GM18861 (cell line): ENCODE results near the gene LRRC75A.

Source experiments
- ATAC-seq: cut with Tn5 transposase; IDR thresholded peaks from one replicate; pipeline ENCODE4 v1.9.1; 2021; ENCODE audit not compliant: unreplicated experiment

LRRC75A gene

DNA sequence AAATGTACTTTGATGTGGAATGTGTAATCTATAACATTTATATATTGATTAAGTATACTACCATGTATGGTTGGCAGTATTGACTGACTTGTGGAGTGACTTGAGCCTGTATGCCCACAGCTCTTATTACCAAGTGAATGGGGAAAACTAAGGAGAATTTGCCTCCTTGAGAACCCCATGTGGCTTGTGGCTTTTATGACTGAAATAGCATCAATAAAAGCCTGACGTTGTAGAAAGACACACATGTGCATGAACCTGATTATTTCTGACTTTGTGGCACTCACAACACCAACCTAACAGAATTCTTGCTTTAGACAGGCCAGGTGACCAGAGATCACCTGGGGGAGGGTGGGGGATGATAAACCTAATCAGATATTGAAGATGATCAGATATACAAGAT lies 2.1 kb upstream of the LRRC75A start:
- no peak for ATAC-seq

DNA sequence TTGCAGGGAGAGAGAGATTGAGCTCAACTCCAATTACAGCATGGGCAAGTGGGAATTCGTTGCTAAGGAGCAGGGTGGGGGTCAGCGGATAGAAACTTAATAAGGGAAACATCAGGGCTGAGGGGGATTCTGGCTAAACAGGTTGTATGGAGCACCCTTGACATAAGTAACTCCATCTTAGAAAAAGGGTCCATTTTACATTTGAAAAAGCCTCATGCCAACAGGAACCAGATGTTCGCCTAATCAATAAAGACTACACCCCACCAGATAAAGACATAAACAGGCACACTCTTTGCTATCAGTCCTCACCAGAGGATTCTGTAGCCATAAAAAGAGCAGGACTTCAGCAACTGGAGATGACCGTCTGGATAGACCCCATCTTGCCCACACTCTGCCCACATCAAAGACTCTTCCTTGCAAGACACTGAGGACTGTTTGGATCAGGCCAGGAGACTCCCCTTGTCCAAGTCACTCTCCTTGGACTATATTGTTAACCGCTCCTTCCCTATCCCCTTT lies 1.6 kb upstream of the LRRC75A start:
- ATAC-seq = no peak

DNA sequence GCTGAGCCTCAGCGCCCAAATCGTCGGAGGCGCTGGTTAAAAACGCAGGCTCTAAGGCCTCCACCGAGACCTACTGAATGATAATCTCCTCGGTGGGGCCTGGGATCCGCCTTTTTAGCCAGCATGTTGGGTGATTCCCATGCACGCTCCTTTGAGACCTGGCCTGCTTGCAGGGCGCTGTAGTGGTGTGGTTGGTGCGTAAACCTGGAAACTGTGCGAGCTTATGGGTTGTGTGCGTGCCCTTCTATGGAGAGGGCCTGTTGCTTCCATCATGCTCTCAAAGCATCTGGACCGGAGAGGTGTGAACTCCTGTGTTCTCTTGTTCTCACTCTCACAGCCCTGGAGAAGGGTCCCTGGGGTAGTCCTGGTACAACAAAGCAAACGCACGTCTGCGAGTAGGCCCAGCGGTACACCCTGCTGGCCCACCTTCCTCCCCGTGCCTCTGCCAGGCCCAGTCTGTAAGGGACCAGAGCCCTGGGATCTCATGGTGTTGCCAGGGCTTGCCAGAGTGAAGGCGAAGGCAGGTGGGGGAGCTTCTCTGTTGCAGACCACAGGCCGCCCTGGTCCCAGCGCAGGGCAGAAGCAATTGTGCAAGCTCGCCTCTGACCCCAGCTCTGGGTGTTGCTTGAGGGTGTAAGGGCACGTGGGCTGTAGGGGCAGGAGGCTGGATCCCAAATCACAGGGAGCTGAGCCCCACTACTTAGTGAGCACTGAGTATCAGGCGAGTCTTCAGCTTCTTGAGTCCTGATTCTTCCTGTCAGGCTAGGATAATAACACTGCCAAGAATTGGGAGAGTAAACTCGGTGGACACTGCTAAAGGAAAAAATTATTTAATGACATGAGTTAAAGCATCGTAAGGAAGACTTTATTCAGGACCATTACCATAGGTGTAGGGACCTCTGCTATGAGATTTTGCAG lies 879 bp upstream of the LRRC75A start:
- ATAC-seq = no peak

DNA sequence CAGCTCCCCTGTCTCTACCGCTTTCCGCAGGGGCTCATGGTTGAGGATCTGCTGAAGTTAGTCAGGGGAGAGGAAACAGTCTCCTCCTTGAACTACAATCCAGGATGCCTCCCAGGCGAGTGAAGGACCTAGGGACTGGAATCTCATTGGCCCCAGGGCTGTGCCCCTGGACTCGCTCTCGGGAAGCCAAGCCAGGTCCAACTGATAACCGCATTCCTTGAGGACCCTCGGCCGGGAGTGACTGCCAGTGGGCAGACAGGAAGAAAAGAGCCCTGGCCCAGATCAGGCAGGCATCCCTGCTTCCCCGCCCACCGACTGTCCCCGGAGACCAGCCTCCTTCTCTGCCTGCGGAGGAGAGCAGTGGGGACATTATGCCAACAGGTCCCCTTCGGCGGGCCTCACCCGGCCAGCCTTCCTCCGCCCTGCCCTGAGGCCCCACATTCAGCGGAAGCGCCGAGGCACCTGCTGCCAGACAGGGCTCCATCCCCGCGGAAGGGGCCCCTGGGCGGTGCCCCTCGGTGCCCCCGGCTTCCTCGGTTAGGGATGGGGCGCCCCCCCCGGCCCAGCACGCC lies 776 bp downstream of the LRRC75A start:
- no peak for ATAC-seq

DNA sequence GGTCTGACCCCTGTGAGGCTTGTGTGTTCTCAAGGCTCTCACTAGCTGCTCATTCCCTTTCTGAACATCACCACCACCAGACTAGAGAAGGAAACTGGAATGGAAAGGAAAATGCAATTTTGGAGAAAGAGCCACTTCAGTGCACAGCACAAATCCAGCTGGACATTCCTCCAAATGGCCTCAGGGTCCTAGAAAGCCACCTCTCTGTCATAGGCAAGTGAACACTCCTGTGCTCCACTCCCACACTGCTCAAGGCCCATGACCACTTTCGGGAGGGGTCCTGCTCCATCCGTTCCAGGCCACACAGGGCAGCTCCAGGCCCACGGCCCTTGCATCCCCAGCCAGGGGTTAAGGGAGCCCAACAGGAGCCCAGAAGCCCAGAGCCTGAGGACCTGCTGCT lies 2.6 kb downstream of the LRRC75A start:
- ATAC-seq = no peak

DNA sequence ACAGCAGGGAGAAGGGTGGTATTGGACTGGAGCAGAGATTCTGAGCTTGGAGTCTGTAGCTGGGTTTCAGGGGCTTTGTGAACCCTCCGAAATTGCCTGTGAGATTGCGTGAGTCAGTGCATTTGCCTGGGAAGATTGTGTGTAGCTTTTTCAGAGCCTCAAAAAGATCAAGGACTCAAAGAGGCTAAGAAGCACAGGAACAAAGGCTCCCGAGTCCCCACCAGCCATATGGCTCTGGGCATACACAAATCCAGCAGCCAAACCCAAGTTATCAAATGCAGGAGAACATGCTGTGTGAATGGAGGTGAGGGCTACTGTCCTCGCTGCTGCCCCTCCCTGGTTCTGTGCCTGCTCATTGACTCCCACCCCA lies 3.0 kb downstream of the LRRC75A start:
- no peak for ATAC-seq

DNA sequence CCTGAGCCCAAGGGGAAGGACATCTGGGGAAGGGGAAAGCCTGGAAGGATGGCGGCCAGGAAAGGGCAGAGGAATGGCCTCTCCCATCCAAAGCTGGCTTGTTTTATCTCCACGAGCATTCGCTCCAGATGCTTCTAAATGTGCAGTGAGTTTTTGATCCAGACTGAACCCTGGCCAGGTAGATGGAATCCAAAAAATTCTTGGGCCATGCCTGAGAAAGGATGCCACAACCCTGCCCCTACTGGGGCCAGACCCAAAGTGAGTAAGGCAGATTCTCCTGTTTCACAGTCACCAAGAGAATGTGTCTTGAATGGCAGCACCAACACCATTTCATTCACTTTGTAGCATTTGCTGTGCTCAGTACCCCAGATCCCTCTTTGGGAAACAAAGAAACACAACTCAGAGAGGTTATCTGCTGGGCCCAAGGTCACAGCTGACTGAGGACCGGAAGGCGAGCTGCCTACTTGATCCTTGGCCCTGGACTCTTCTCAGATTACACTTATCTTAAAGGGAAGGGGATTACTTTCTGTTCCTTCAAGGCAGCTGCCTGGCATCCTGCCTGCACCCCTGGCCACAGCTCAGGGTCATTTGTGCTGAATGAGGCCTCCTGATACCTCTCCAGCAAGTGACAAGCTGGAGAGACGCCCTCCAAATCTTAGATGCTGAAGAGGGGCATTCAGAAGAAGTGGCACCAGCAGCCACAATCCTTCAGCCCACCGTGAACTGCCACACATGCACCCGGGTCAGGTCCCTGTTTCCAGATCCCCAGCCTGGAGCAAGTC lies 3.6 kb downstream of the LRRC75A start:
- no peak for ATAC-seq

DNA sequence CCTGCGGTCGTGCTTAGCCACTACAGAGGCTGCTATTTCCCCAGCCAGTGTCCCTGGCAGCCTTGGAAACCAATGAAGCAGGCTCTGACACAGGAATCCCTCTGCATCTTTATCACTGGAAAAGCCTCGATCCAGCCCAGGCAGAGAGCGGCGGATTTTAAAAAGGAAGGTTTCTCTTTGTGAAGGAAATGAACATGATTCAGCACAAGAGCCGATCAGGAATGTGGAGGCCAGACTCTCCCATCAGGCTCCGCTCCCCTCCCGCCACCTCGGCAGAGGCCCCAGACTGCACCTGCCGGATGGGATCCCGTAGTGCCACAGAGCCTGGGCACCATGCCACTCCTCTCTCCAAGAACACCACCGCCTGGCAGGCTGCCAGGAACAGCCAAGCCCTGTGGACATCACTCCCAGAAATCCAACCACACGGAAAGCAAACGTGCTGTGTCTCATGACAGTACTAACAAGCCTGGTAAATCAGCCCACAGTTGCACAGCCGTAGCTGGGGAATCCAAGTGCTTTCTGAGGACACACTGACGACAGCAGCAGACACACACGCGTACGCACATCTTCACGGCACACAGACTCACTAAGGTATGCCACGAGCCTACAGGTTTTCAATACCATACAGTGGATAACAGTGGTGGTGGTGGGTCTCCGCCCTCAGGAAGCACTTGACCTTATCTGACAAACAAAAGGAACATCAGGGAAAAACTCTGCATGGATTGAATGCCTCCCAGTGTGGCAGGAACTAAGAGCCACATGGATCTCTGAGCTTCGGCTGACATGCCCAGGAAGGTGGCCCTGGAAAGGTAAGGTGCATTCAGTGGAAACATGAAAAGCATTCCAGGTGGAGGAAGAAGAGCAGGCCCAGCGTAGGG lies 5.4 kb downstream of the LRRC75A start:
- ATAC-seq = no peak

DNA sequence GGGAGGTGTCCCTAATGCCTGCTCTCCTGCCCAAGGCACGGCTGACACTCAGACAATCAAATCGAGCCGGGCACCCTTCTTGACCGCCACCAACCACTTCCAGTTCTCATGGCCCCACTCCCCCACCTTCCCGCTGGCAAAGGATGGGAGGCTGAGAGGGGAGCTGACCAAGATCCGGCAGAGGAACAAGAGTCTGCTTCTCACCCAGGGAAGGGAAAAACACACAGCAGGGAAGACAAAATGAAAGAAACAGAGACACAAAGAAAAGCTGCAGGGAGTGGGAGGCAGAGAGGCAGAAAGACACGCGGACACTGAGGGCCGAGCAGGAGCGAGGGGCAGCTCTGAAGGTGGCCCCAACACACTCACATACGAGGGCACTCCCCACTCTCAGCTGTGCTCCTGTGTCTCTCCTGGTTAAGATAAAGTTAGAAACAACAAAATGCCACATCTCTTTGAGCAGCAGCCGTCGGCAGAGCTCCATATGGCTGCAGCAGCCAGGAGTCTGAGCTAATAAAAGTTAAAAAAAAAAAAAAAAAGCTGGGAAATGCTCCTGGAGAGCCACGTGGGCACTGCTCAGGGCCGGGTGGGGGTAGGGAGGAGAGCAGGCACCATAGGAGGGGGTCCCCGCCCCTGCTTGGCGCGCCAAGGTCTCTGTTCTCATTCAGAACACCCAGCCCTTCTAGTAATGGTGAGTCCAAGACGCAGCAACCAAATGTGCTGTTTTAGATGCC lies 7.4 kb downstream of the LRRC75A start:
- ATAC-seq = no peak

DNA sequence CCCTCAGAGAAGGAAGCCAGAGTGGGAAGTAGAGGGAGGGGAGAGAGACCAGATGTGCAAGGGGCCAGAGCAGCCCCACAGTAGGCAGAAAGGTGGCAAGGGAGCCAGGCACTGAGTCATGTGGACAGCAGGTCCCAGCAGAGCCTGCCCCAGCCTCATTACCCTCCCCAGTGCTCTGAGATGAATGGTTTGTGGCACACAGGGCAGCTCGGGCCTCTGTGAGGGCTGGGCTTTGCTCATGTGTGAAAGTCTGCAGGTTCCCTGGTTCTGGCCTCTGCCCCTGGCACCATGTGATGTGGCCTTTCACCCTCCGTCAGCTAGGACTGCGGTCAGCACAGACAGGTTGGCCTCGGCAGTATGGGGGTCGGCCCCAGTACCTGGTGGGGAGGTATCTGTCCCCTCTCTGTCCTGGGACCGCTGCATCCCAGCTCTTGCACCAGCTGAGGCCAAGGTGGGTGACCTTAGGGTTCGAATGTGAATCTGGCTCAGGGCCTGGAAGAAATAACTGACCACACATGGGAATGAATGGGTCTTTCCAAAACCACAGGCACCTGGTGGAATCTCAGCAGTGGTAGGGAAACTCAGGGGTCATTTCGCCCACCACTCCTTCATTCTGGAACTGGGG lies 8.9 kb downstream of the LRRC75A start:
- ATAC-seq = no peak

DNA sequence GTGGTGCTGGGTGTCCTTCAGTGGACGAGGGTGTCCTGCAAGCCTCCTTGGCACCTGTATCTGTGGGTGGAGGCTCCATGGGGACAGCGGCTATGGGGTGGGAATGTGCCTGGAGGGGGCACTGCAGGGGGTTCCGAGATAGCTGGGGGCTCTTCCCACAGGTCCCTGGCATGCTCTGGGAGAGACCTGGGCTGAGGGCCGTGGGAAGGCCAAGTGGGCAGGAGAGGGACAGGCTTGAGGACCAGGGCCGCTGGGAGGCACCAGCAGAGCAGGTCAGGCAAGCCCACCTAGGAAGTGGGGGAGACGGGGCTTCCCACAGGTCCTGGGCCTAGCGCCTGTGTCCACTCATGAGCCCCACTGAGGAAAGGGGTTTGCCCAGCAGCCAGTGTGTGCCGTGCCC lies 9.7 kb downstream of the LRRC75A start:
- no peak for ATAC-seq

DNA sequence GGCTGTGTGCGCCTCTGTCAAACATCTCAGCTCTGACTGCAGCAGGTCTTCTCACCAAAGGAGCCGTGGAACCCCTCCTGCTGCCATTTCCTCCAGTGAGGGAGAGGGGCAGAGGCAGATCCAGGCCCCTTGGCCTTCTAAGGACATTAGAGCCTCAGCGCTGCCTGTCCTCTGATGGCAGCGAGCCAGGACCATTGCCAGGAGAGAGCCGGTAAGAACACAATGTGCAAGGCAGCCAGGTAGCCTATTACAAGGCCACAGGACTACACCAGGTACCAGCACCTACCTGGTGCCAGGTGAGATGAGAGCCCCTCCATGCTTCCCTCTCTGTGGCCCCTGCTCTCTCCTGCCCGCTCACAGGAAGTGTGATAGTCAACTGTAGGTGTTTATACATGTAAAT lies 11.0 kb downstream of the LRRC75A start:
- ATAC-seq = no peak

DNA sequence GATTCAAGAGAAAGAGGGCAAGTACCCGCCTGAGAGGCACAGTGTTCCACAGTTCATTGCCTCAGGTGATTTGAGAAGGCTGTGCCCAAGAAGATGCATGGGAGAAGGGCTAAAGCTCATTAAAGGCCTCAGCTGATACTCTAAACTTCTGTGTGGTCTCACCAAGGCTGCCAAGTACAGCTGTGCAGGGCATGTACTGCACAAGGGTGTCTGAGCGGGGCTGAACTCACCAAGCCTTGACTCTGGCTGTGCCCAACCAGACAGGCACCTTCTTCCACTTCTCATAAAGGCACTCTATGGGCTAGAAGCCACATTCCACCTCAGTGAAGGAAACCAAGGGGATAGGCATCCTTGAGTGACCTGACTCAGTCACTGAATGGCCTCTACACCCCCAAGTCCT lies 12.7 kb downstream of the LRRC75A start:
- no peak for ATAC-seq

DNA sequence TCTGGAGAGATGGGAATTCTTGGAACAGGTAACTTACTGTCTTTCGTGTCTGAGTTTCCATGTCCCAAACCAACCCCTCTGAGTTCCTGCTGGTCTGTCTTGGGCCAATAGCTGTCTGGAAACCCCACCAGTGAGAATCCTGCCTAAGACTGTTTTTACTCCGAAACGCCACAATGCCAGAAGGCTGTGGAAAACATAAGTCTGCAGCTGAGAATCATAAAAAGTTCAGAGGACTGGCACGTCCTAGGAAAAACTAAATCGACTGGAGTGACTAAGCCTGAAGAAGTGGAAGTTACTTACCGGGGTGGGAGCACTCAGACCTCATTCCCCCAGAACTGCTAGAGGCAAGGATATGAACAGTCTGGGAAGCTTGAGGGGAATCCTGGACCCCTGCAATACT lies 13.3 kb downstream of the LRRC75A start:
- ATAC-seq = no peak

DNA sequence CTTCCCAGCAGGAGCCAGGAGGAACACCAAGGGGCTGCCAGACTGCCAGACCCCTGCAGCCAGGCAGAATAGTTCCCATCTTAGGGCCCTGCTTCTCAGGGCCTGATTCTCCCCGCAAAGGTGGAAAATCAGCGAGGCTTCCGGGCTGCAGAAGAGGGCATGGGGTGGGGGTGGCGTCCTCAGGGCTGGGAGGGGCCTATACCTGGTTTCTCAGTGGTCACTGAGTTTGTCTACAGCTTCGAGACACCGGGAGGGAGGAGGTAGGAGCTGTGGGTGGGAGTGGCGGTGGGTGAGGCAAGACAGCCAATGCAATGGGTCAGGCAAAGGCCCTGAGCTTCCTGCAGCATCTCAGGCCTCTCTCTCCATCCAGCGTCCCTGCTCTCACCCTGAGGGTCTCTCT lies 14.3 kb downstream of the LRRC75A start:
- no peak for ATAC-seq

DNA sequence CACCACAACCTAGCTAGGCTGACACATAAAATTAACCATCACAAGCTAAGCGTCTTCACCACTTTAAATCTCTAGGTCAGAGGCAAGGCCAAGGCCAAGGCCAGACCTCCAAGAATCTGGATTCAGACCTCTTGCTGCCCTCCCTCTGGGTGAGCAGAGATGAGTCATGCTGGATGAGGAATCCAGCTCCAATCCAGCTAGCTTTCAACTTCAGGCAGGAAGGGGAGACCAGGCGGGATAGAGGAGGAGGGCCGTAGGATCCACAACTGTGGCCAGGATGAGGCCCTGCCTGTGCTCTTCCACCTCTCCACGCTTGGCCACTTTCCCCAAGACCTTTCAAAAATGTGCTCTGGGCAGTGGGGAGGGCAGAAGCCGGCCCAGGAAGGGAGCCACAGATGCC lies 14.7 kb downstream of the LRRC75A start:
- no peak for ATAC-seq

DNA sequence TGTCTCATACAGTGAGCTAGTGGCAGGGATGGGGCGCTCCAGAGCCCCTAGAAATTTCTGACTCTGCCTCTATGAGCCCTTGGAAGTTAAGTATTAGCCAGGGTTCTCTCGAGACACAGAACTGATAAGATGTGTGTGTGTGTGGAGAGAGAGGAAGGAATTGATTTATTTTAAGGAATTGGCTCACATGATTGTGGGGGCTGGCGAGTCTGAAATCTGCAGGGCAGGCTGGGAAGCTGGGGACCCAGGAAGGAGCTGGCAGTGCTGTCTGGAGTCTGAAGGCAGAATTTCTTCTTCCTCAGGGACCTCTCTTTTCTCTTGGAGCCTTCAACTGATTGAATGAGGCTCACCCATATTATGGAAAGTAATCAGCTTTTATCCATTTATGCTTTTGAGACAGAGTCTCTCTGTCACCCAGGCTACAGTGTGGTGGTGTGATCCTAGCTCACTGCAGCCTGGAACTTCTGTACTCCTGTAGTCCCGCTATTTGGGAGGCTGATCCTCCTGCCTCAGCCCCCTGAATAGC lies 16.8 kb downstream of the LRRC75A start:
- ATAC-seq = no peak

DNA sequence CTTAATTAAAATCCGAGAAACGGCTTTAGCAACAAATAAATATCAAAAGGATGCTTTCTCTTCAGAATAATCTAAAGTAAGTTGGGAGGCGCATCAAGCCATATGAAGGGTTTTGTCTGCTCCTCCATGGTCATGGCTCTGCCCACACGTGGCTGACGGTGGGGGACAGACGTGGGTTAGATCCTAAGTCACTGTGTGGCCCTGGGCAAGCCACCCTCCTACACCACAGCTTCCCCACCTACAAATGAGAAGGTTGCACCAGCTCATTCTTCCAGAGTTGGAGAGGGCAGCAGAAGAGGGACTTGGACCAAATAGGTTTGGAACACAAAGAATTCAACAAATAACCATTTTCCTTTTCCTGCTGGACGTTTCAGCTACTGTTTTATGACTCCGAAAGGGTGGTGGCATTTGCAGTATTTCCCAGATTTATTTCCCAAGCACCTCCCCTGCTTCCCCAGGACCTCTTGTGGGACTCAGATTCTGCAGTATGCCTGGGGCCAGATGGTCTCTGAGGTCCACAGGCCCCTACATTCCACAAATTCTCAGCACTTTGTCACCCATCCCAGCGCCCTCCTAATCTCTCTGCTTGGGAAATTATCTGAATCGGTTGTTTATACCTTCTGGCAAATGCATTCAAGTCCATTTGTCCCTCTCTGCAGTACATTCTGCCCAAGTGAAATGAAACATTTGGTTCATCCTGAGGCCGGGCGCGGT lies 17.8 kb downstream of the LRRC75A start:
- ATAC-seq = no peak
